Adrenal gland (tissue), 5 donors: ENCODE results near the gene ZBTB45.

Experiments
- POLR2A ChIP-seq, 2 donors: fragments of 450-650 bp; IDR thresholded peaks; one replicate each; pipeline ENCODE4 v1.6.1; 2017; ENCODE audit warnings: antibody characterized with exemption in 2 of 2, mild to moderate bottlenecking in 2 of 2, moderate library complexity in 1 of 2
- TF ChIP-seq, protein P1 (sequence below), 6 experiments: fragments of 450-650 bp in 4 of 6; fragments of 200-600 bp in 2 of 6; sonication (generic) in 1 of 6; IDR thresholded peaks; 1 replicate in 5 of 6; 2 replicates in 1 of 6; pipeline versions ENCODE4 v1.5.1 to v1.8.0; 2016 to 2021; ENCODE audit warnings: antibody characterized with exemption in 6 of 6, mild to moderate bottlenecking in 2 of 6, moderate library complexity in 1 of 6
- donor health status: DM: no; HTN: no; CAD: no.

DNA sequence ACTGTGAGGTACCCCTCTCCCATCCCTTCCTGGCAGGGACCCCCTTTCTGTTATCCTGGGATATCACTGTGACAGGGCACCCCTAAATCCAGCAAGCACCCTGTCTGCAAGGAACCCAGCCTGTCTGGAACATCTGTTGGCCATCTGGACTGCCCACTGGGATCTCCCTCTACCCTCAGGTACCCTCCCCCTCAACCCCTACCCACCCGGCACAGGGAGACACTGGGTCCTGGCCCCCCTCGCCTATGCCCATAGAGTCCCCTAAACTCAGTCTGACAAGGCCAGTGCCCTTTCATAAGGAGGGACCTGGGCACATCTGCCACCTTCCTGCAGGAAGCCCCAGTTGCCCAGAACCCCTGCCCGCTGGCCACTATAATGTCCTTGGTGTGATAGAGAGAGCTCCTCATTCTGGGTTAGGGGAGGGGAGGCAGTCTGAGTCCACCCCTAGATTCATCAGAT is 5.0 kb downstream of the ZBTB45 start:
- TF ChIP-seq, protein P1, sequence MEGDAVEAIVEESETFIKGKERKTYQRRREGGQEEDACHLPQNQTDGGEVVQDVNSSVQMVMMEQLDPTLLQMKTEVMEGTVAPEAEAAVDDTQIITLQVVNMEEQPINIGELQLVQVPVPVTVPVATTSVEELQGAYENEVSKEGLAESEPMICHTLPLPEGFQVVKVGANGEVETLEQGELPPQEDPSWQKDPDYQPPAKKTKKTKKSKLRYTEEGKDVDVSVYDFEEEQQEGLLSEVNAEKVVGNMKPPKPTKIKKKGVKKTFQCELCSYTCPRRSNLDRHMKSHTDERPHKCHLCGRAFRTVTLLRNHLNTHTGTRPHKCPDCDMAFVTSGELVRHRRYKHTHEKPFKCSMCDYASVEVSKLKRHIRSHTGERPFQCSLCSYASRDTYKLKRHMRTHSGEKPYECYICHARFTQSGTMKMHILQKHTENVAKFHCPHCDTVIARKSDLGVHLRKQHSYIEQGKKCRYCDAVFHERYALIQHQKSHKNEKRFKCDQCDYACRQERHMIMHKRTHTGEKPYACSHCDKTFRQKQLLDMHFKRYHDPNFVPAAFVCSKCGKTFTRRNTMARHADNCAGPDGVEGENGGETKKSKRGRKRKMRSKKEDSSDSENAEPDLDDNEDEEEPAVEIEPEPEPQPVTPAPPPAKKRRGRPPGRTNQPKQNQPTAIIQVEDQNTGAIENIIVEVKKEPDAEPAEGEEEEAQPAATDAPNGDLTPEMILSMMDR (IDR thresholded peaks at IDR 0.05), result no peak
- no peak for TF ChIP-seq POLR2A (IDR thresholded peaks at IDR 0.05)
